Subcutaneous abdominal adipose tissue (tissue), 5 donors: Measurements from ENCODE around the gene ZNF580.

ENCODE experiments used
- H3K27ac ChIP-seq: one replicate; pipeline ENCODE4 v1.7.0; 2013; ENCODE audit warnings: low read depth, mild to moderate bottlenecking, inconsistent platforms, low read length, moderate library complexity
- H3K27me3 ChIP-seq, 5 donors: one replicate each; pipeline ENCODE4 v1.7.0; 2013; ENCODE audit warnings: low read length in 5 of 5, inconsistent platforms in 1 of 5; ENCODE audit not compliant: control insufficient read depth in 5 of 5, insufficient read depth in 4 of 5
- H3K36me3 ChIP-seq, 5 donors: one replicate each; pipeline ENCODE4 v1.7.0; 2013; ENCODE audit warnings: low read length in 5 of 5; ENCODE audit not compliant: control insufficient read depth in 5 of 5, insufficient read depth in 5 of 5
- H3K4me1 ChIP-seq, 5 donors: one replicate each; pipeline ENCODE4 v1.7.0; 2013; ENCODE audit warnings: low read length in 5 of 5, mild to moderate bottlenecking in 3 of 5, moderate library complexity in 1 of 5; ENCODE audit not compliant: control insufficient read depth in 5 of 5, insufficient read depth in 5 of 5
- H3K4me3 ChIP-seq, 5 donors: one replicate each; pipeline ENCODE4 v1.7.0; 2013; ENCODE audit warnings: low read length in 5 of 5, low read depth in 1 of 5
- H3K9ac ChIP-seq, 5 donors: one replicate each; pipeline ENCODE4 v1.7.0; 2013; ENCODE audit warnings: low read length in 5 of 5, mild to moderate bottlenecking in 4 of 5, moderate library complexity in 3 of 5
- H3K9me3 ChIP-seq, 5 donors: one replicate each; pipeline ENCODE4 v1.7.0; 2013; ENCODE audit warnings: low read length in 5 of 5; ENCODE audit not compliant: control insufficient read depth in 5 of 5
- donor health status: healthy.
- donor health status: healthy.
- donor health status: healthy.
- donor health status: healthy.
- donor health status: healthy.

Gene ZNF580

DNA sequence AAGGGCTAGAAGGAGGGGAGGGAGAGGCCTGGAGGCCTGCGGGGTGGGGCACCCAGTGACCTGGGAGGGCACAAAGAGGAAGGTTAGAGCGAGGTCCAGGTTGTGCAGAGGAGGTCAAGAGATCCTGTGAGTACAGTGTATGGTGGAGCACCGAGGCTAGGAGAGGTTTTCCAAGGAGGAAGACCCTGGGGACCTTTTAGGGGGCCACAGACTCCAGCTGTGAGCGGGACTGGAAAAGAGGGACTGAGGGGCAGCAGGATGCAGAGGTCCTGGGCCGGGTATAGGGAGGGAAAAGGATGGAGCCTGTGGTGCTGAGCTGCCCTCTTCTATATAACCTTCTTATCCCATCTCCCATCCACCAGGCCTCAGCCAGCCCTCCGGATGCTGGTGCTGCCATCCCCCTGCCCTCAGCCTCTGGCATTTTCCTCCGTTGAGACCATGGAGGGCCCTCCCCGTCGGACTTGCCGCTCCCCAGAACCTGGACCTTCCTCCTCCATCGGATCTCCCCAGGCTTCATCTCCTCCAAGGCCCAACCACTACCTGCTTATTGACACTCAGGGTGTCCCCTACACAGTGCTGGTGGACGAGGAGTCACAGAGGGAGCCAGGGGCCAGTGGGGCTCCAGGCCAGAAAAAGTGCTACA is 3.5 kb downstream of the ZNF580 start:
- Histone ChIP-seq H3K9me3 (no peaks in the 10 kb centered on the region), H3K4me3 (peak overlapping the region; percentile 71 to 86 (median 76)), H3K4me1 (peaks cover 15 to 74% (median 70%) of the 10 kb centered on the region in 5 donors), H3K9ac (peak overlapping the region; percentile 84 to 93 (median 90)), H3K36me3 (peaks cover 0 to 14% (median 11%) of the 10 kb centered on the region in 5 donors), H3K27me3 (no peaks in the 10 kb centered on the region), H3K27ac (peak overlapping the region; percentile 50)

DNA sequence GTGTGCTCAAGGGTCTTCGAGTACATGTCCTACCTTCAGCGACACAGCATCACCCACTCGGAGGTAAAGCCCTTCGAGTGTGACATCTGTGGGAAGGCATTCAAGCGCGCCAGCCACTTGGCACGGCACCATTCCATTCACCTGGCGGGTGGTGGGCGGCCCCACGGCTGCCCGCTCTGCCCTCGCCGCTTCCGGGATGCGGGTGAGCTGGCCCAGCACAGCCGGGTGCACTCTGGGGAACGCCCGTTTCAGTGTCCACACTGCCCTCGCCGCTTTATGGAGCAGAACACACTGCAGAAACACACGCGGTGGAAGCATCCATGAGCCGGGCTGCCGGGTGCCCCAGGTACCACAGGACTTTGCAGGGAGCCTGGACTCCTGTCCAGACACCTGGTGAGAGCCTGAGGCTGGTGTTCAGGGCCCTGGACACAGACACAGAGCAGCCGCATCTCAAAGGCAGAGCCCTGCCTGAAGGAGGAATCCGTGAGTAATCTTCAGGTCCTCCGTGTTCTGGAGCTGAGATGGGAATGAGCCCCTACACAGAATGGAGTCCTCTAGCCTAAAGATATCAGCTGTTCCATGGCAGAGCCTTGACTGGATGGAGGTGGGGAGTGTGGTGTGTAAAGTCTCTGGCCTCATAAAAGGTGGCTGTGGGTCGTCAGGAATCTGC is 4.2 kb downstream of the ZNF580 start:
- H3K4me3 ChIP-seq, result peak overlapping the region in 3 of 5 donors; percentile 75 to 86 (median 81)
- peak overlapping the region in 1 of 5 donors; percentile 93 for H3K9ac ChIP-seq
- no peaks in the 10 kb centered on the region for H3K9me3 ChIP-seq
- peaks cover 14 to 71% (median 67%) of the 10 kb centered on the region in 5 donors for H3K4me1 ChIP-seq
- no peak overlapping the region for H3K27ac ChIP-seq
- H3K36me3 ChIP-seq, result peaks cover 0 to 14% (median 11%) of the 10 kb centered on the region in 5 donors
- no peaks in the 10 kb centered on the region for H3K27me3 ChIP-seq

GRCh38 chr19:55645512-55645881 is 4.7 kb downstream of the ZNF580 start:
- no peaks in the 10 kb centered on the region for H3K9me3 ChIP-seq
- no peak overlapping the region for H3K4me3 ChIP-seq
- peaks cover 14 to 65% (median 62%) of the 10 kb centered on the region in 5 donors for H3K4me1 ChIP-seq

DNA sequence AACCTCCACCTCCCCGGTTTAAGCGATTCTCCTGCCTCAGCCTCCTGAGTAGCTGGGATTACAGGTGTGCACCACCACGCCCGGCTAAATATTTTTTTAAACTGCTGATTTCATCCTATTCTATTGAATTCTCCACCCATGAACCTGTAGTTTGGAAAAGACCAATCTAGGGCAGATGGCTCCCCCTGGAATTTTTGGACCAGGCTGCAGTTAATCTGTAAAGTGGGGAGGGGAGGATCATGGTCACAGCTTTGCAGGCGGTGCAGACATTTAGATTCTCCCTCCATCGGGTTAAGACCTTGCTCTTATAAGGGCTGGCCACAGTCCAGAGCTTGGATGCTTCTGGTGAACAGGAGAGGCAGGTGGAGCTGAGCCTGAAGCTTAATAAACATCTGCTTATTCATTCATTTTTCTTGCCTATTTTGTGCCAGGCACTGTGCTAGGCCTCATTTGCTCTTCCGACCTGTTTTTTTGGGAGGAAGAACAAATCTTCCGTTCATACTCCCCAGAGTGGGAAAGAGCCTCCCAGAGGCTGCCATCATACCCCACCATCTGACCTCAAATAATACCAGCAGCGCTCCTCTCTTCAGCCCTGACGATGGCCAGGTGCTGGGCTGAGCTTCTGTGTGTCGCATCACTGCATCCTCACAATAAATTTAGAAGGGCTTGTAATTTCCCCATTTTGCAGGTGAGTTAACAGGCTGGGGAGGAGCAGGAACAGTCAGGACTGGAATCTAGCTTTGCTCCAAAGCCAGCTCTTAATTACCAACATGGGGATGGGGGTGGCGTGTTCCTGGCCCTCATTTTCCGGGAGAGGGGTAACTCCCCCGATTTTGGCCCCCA is 6.3 kb downstream of the ZNF580 start:
- no peaks in the 10 kb centered on the region for H3K27me3 ChIP-seq
- peak overlapping the region; percentile 48 to 91 (median 80) for H3K9ac ChIP-seq
- H3K36me3 ChIP-seq, result peaks cover 0 to 17% (median 15%) of the 10 kb centered on the region in 5 donors
- H3K4me1 ChIP-seq, result peaks cover 14 to 55% (median 52%) of the 10 kb centered on the region in 5 donors
- no peaks in the 10 kb centered on the region for H3K9me3 ChIP-seq
- H3K27ac ChIP-seq, result peak overlapping the region; percentile 46
- H3K4me3 ChIP-seq, result peak overlapping the region; percentile 64 to 84 (median 76)

More at GRCh38 chr19:55645512-55645881, 4.7 kb downstream of the ZNF580 start:
- H3K36me3 ChIP-seq, result peaks cover 0 to 14% (median 12%) of the 10 kb centered on the region in 5 donors
- H3K27ac ChIP-seq, result no peak overlapping the region
- H3K9ac ChIP-seq, result no peak overlapping the region
- H3K27me3 ChIP-seq, result no peaks in the 10 kb centered on the region

DNA sequence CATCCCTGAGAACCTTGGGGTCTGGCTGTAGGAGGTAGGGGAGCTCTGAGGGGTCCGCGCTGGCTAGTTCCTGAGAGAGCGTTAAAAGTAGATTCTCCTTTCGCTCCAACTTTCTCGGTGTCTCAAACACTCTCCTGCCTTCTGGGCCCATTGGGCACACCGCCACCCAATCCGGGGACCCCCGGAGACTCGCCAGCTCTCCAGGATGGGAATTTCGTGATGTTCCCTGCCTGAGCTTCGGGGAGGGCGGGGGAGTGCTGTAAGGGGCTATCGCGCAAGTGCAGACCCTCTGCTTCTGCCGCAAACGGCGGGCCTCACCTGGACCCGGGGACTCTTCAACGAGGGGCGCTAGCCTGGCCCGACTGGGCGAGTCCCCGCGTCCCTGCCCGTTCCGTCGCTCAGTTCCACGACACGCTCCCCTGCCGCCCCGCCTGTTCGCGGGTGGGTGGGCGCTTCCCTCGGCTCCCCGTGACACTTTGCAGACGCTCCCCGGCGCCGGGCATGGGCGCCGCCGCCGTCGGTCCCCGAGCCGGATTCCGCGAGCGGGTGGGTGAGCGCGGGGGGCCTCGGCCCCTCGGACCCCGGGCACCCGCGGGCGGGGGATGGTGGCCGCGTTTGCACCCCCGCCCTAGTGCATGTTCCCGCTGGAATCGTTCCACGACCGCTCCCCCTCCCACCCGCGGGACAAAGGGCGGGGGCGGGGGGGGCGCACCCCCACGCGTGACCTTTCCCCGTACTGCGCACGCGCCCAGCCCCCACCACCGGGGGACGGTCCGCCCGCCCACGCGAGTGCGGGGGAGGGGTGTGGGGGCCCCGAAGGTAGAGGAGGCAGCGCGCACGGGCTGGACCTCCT is 7.2 kb downstream of the ZNF580 start, which contains the start of gene CCDC106:
CCDC106 (plus strand) TSS at position 481 of the 853 bp plus-strand sequence. CDS start 835 bp downstream, outside the sequence.
- no peaks in the 10 kb centered on the region for H3K27me3 ChIP-seq
- peak within 1 kb of the TSS; percentile 72 to 84 (median 76) for H3K4me3 ChIP-seq
- peaks cover 13 to 46% (median 44%) of the 10 kb centered on the region in 5 donors for H3K4me1 ChIP-seq
- peak within 1 kb of the TSS; percentile 46 for H3K27ac ChIP-seq
- peak within 1 kb of the TSS; percentile 48 to 91 (median 80) for H3K9ac ChIP-seq
- H3K36me3 ChIP-seq, result peaks cover 0 to 20% (median 15%) of the 10 kb centered on the region in 5 donors
- no peaks in the 10 kb centered on the region for H3K9me3 ChIP-seq

DNA sequence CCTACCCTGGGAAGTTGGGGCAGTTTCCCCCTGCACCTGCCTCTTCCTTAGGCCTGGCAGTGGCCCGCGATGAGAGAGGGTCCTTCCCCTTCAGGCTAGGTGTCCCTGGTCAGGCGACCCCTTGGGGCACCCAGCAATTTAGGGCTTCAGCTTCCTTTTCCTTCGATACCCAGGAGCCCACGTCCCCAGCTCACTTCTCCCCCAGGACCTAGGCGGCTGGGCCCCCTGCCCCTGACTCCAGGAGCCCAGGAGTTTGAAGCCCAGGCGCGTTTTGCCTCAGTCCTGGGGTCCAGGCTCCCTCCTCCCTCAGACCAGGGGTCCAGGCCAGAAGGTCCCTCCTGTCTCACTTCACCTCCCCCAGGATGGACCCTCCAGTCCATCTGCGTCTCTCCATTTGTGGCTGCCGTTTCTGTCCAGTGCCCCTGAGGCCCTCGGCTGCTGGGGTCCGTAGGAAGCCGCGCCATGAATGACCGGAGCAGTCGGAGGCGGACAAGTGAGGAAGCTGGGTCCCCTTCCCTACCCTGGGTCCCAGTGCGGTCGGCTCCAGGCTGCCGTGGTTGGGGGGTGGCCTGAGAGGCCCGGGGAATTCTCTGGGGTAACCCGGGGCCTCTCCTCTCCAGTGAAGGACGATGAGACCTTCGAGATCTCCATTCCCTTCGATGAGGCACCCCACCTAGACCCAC is 7.9 kb downstream of the ZNF580 start:
- Histone ChIP-seq H3K9me3 (no peaks in the 10 kb centered on the region), H3K27ac (peak overlapping the region; percentile 46), H3K4me3 (peak overlapping the region; percentile 72 to 84 (median 76)), H3K27me3 (no peaks in the 10 kb centered on the region), H3K36me3 (peaks cover 0 to 20% (median 15%) of the 10 kb centered on the region in 5 donors), H3K9ac (peak overlapping the region in 4 of 5 donors; percentile 72 to 91 (median 84)), H3K4me1 (peaks cover 12 to 46% (median 42%) of the 10 kb centered on the region in 5 donors)

DNA sequence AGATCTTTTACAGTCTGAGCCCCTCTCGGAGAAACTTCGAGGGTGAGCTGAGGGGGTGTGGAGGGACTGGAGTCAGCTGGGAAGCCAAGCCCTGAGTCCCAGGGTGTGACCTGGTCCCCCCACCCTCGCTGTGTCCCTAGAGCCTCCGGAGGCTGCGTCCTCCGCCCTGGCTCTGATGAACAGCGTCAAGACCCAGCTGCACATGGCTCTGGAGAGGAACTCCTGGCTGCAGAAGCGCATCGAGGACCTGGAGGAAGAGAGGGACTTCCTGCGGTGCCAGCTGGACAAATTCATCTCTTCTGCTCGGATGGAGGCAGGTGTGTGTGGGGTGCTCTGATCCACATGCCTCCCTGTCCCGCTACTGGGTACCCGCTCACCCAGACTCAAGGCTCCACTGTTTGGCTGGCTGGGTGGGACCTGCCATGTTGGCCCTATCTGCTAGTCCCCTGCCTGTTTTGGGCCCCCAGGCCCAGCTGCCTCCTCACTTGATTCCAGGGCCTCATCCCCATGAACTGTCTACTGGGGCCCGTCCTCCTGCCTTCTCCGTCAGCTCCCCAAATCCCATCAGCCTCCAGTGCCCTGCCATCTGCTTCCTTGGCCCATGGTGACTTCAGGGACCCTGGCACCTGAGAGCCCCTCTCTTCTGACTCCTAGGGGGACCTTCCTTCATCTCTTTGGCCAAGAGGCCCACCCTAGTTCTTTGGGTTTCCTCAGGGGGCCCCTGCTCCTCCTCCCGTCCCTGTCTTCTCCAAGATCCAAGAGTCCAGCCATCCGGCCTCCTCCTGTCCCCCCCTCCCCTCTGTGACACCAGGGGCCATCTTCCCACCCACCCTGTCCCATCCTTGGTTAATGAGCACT is 8.7 kb downstream of the ZNF580 start:
- Histone ChIP-seq H3K27ac (no peak overlapping the region), H3K36me3 (peaks cover 0 to 19% (median 13%) of the 10 kb centered on the region in 5 donors), H3K4me3 (peak overlapping the region in 4 of 5 donors; percentile 72 to 84 (median 76)), H3K9ac (peak overlapping the region in 3 of 5 donors; percentile 72 to 89 (median 80)), H3K4me1 (peaks cover 14 to 38% (median 34%) of the 10 kb centered on the region in 5 donors), H3K27me3 (no peaks in the 10 kb centered on the region), H3K9me3 (no peaks in the 10 kb centered on the region)

- H3K4me1 ChIP-seq, result peaks cover 14 to 32% (median 28%) of the 10 kb centered on the region in 5 donors
- no peak overlapping the region for H3K4me3 ChIP-seq
- no peaks in the 10 kb centered on the region for H3K27me3 ChIP-seq
- no peak overlapping the region for H3K9ac ChIP-seq
- H3K36me3 ChIP-seq, result peaks cover 0 to 13% (median 6%) of the 10 kb centered on the region in 5 donors
- H3K9me3 ChIP-seq, result no peaks in the 10 kb centered on the region
- H3K27ac ChIP-seq, result no peak overlapping the region
Measured at GRCh38 chr19:55650126-55650557, 9.3 kb downstream of the ZNF580 start.
